T-helper 2 cell (primary cell): ENCODE results near the gene MFSD12.

ENCODE experiments used
- DNase-seq, 5 experiments: peaks; one replicate each; pipeline versions ENCODE4 v3.0.0 to v3.0.0-alpha.2; 2012 to 2022
- total RNA-seq, 2 donors: gene quantifications; one replicate each; lab custom pipeline; 2026; lab: John Stamatoyannopoulos, UW

MFSD12 gene
- total RNA-seq, result 43.9 to 44.3 reads per million in 2 donors

- DNase-seq, result peak; percentile 86 to 96 (median 91)
These were observed at the start of gene MFSD12 for GRCh38 chr19:3557461-3558248. Gene MFSD12 (minus strand): TSS chr19:3557586. CDS start chr19:3557403, 183 bp downstream.

DNA sequence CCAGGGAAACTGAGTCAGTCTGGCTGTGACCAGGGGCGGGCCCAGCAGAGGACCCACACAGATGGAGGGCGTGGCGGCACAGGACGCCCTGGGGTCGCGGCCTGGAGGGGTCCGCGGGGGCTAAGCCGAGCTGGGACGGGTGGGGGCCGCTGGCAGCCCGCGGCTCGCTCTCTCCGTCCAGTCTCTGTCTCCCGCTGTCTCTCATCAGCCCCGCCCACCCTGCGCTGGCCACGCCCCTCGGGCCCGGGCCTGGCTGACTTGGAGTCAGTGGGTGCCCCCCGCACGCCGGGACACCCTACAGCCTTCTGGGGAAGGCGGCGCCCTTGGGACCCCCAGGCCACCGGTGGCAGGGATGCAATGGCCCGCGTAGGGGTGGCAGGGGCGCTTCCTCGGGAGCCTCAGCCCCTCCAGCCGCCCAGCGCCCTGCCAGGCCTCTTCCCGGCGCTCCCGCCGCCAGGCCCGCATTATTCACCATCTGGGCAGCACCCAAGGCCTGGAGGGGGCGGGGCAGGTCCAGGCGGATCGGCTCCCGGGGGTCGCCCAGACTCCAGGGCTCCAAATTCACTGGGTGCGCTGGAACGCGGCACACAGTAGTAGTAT is 49.4 kb upstream of the MFSD12 start, which contains the start of gene TBXA2R:
TSS of gene TBXA2R (minus strand) at position 186 of the 600 bp plus-strand sequence. CDS start 6,241 bp downstream, outside the sequence.
- DNase-seq, result peak in 2 of 5 experiments; percentile 26 to 27

- no peak for DNase-seq
These were observed 48.8 kb upstream of the MFSD12 start for GRCh38 chr19:3606174-3606689.

DNA sequence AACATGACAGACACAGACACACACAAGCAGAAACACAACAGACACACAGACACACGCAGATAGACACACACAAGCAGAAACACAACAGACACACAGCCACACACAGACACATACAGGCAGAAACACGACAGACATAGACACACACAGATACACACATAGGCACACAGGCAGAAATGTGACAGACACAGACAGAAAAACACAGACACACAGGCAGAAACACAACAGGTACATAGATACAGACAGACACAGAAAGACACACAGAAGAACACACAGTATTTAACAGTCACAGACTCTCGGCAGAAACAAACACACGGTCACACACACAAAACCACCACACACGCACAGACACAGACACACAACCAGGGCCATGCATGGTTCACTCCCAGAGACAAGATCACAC is 48.4 kb upstream of the MFSD12 start:
- no peak for DNase-seq

DNA sequence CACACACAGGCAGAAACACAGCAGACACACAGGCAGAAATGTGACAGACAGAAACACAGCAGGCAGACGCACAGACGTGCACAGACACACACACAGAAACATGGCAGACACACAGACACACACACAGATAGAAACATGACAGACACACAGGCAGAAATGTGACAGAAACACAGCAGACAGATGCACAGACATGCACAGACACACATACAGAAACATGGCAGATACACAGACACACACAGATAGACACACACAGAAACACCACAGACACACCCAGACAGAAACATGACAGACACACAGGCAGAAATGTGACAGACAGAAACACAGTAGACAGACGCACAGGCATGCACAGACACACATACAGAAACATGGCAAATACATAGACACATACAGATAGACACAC is 48.0 kb upstream of the MFSD12 start:
- DNase-seq, result no peak

DNA sequence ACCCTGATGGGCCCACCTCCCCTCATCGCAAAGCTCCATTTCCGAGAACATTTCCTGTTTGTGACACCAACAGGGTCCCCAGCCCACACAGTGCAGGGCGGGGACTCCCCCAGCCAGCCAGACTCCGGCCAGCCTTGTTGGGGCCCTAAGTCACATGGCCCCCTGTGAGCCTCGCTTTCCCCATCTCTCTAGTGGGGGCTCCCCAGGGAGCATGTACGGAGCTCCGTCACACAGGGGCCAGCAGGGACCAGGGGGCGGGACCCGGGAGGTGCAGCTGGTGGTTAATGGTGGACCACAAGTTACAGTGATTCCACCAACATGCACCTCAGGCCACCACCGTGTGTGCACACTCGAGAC is 47.6 kb upstream of the MFSD12 start:
- DNase-seq, result no peak

GRCh38 chr19:3604227-3604986 is 47.0 kb upstream of the MFSD12 start:
- DNase-seq, result no peak

GRCh38 chr19:3603121-3603811 is 45.9 kb upstream of the MFSD12 start:
- no peak for DNase-seq

GRCh38 chr19:3601021-3601420 is 43.6 kb upstream of the MFSD12 start:
- DNase-seq, result no peak

- DNase-seq, result no peak
These were observed 42.4 kb upstream of the MFSD12 start for GRCh38 chr19:3599776-3600187.

- DNase-seq, result no peak
These were observed 38.2 kb upstream of the MFSD12 start for GRCh38 chr19:3595521-3596061.

DNA sequence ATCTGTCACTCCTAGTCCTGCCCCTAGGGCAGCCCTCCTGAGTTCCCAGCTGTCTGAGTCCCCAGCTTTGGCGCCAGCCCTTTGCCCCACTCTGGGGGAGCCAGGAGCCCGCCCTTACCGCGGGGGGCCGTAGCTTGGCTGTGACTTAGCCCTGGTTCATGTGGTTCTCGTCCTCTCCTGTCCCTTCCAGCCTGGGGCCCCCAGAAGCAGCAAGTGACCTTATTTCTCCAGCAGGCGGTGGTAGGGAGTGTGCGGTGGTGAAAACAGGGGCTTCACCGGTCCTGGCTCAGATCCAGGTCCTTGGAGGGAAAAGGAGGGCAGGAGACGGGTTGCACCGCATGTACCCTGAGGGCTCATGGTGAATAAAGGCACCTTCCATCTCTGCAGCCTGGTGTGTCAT is 35.8 kb upstream of the MFSD12 start:
- DNase-seq, result no peak

DNA sequence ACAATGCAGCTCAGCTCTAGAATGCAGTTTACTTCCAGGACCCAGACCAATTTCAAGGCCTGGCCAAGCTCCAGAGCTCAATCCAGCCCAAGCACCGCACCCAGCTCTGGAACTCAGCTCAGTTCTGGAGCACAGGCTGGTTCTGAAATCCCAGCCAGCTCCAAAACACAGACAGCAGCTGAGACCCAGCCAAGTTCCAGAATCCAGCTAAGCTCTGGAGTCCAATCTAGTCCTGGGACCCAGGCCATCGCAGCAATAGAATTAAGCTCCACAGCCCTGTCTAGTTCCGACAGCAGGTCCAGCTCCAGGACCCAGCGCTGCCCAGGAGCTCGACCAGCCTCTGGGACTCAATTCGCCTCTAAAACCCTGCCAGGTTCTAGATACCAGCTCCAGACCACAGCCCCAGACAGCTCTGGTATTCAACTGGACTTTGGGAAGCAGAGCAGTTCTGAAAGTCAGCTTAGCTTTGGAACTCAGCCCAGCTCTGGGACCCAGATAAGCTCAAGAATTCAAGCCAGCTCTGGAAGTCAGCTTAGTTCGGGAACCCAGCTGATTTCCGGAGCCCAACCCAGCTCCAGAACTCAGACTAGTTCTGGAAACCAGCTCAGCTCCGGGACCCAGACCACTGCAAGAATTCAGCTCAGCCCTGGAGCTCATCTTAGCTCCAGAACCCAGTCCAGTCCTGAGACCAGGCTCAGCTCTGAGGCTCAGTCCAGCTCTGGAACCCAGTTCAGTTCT is 34.7 kb upstream of the MFSD12 start:
- DNase-seq, result no peak

DNA sequence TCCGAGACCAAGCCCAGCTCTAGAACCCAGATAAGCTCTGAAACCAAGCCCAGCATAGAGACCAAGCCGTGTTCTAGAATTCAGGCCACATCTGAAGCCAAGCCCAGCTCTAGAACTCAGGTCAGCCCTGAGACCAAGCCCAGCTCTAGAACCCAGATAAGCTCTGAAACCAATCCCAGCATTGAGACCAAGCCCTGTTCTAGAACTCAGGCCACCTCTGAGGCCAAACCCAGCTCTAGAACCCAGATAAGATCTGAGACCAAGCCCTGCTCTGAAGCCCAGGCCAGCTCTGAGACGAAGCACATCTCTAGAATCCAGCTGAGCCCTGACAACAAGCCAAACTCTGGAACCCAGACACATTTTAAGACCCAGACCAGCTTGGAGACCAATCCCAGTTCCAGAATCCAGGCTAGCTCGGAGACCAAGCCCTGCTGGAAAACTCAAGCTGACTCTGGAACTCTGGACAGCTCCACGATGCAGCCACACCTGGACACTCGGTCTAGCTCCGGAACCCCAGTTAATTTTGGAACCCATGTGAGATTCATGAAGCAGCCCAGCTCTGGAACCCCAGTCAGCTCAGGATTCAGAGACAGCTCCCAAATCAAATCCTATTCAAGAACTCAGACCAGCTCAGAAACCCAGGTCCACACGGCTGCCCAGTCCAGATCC is 33.7 kb upstream of the MFSD12 start:
- no peak for DNase-seq

DNA sequence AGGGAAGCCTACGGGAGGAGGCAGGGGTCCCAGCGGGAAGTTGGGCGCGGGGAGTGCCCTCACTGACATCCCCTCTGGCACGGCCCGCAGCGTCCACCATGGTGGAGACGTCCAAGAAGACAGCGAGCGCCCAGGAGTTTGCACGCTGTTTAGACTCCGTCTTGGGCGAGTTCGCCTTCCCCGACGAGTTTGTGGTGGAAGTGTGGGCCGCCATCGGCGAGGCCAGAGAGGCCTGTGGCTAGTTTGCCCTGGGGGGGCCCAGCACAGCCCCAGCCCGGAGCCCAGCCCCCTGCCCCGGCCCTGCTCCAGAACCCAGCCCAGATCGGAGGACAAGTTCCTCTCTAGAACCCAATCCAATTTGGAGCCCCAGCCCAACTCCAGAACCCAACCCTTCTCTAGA is 32.6 kb upstream of the MFSD12 start:
- DNase-seq, result no peak

- DNase-seq, result no peak
These were observed 32.1 kb upstream of the MFSD12 start for GRCh38 chr19:3589439-3589838.

DNA sequence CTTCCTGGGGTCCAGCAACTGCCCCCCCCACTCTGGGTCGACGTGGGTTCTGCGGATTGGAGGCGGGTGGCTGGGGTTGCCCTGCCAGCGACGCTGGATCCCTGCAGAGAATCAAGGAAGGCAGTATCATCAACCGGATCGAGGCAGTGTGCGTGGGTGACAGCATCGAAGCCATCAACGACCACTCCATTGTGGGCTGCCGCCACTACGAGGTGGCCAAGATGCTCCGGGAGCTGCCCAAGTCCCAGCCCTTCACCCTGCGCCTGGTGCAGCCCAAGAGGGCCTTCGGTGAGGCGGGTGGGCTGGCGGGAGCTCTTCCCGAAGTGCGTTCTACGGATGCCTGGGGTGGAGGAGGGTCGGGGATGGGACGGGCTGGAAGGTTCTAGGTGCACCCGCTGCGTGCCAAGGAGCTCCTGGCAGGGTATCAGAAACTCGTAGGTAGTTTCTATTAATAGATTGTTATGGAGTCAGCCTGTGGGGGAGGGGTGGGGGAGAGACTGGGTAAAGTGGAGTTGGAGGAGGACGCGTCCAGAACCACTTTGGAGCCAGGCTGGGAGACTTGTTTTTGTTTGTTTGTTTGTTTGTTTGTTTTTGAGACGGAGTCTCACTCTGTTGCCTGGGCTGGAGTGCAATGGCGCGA is 29.4 kb upstream of the MFSD12 start:
- DNase-seq, result no peak

GRCh38 chr19:3586127-3586626 is 28.8 kb upstream of the MFSD12 start:
- DNase-seq, result peak in 1 of 5 experiments; percentile 24

- DNase-seq, result no peak
These were observed 28.1 kb upstream of the MFSD12 start, which contains the start of gene GIPC3 for GRCh38 chr19:3585301-3586126. Gene GIPC3 (plus strand): TSS chr19:3585478. CDS start chr19:3585598, 120 bp downstream.
